Natural killer cell (primary cell): ENCODE measurements around the gene CDK12. TPM values are rescaled to one million over a fixed set of nuclear protein-coding genes. Genes with fewer than 3 reads are reported as not detected.

Source experiments
- ATAC-seq, 3 donors: fragments of 150-1000 bp in 2 of 3; fragments of 200-7000 bp in 1 of 3; cut with Tn5 transposase; 1 replicate in 1 of 3; 2 replicates in 2 of 3; pipeline ENCODE4 v1.10.0; 2021; ENCODE audit warnings: mild to moderate bottlenecking in 2 of 3, moderate library complexity in 2 of 3
- DNase-seq, 2 donors: peaks; one replicate each; pipeline versions ENCODE4 v3.0.0 to v3.0.0-alpha.2; 2013 to 2021; ENCODE audit warnings: mixed read lengths in 1 of 2
- H3K27ac ChIP-seq: one replicate; pipeline ENCODE4 v1.5.1; 2013; ENCODE audit warnings: mild to moderate bottlenecking, low read length
- H3K27me3 ChIP-seq: one replicate; pipeline ENCODE4 v1.6.1; 2013; ENCODE audit warnings: low read length; ENCODE audit not compliant: control insufficient read depth, insufficient read depth
- H3K36me3 ChIP-seq: one replicate; pipeline ENCODE4 v1.6.1; 2013; ENCODE audit warnings: low read length; ENCODE audit not compliant: control insufficient read depth, insufficient read depth
- H3K4me1 ChIP-seq: one replicate; pipeline ENCODE4 v1.6.1; 2013; ENCODE audit warnings: low read length; ENCODE audit not compliant: control insufficient read depth, insufficient read depth
- H3K4me3 ChIP-seq: one replicate; pipeline ENCODE4 v1.5.1; 2013; ENCODE audit warnings: low read length
- H3K9me3 ChIP-seq: one replicate; pipeline ENCODE4 v1.6.1; 2013; ENCODE audit warnings: low read length; ENCODE audit not compliant: control insufficient read depth, insufficient read depth
- H3K27ac Mint-ChIP-seq, 2 donors: one replicate each; pipeline ENCODE4 v1.8.0; 2022; ENCODE audit warnings: mild to moderate bottlenecking in 2 of 2, mixed read lengths in 2 of 2, moderate library complexity in 1 of 2
- H3K27me3 Mint-ChIP-seq, 2 donors: one replicate each; pipeline ENCODE4 v1.8.0; 2022; ENCODE audit warnings: low read depth in 2 of 2, mixed read lengths in 2 of 2
- H3K36me3 Mint-ChIP-seq: one replicate; pipeline ENCODE4 v1.8.0; 2022; ENCODE audit warnings: mixed read lengths
- H3K4me1 Mint-ChIP-seq, 2 donors: one replicate each; pipeline ENCODE4 v1.8.0; 2022; ENCODE audit warnings: mixed read lengths in 2 of 2
- H3K4me3 Mint-ChIP-seq: one replicate; pipeline ENCODE4 v1.8.0; 2022; ENCODE audit warnings: mild to moderate bottlenecking, moderate library complexity, mixed read lengths
- H3K9me3 Mint-ChIP-seq, 2 donors: one replicate each; pipeline ENCODE4 v1.8.0; 2022; ENCODE audit warnings: mixed read lengths in 2 of 2
- WGBS: methylation state at CpG from one replicate; pipeline ENCODE4 v1.1.7; 2013; ENCODE audit warnings: missing lambda C conversion rate; ENCODE audit not compliant: insufficient coverage; 5-methylcytosine and 5-hydroxymethylcytosine counted together
- intact Hi-C: fragments of 100-400 bp; cut with micrococcal nuclease; formaldehyde crosslinking; loops from one replicate; pipeline ENCODE4 v1.14.2; 2022
- total RNA-seq, 4 donors: library from RNA; stranded (reverse); fragments of 120-200 nt in 1 of 4; gene quantifications; one replicate each; pipeline versions ENCODE4 v1.2.3 to v1.2.4, GENCODE V29; 2013 to 2022
- TF ChIP-seq, protein P1 (sequence below): fragments of 200-600 bp; IDR thresholded peaks from one replicate; pipeline ENCODE4 v1.8.0; 2022; ENCODE audit warnings: antibody characterized with exemption

Gene CDK12
- total RNA-seq, 3 donors from 2014 or later (not counting 1 experiment from before 2014, with no cell fraction given): 119 to 129 (median 124) TPM

DNA sequence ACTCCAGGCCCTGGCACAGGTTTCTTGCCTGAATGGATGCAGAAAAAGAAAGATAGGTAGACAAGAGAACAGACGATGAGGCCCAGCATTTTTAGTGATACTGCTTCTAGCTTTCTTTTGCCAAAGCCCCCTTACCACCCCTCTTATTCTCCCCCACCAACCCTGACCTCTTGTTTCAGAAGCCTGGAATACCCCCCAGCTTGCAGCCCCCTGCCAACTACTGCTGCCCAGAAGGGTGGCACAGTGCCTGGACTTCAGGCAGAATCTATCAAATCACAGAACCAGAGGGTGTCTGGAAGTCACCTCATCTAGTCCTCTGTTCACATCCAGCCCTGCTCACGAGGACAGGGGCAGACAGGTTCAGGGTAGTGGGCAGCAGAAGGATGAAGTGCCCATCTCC is 110.8 kb downstream of the CDK12 start:
- H3K36me3 ChIP-seq: peaks cover 24% of the 10 kb centered on the region
- H3K27me3 Mint-ChIP-seq: no peaks in the 10 kb centered on the region

DNA sequence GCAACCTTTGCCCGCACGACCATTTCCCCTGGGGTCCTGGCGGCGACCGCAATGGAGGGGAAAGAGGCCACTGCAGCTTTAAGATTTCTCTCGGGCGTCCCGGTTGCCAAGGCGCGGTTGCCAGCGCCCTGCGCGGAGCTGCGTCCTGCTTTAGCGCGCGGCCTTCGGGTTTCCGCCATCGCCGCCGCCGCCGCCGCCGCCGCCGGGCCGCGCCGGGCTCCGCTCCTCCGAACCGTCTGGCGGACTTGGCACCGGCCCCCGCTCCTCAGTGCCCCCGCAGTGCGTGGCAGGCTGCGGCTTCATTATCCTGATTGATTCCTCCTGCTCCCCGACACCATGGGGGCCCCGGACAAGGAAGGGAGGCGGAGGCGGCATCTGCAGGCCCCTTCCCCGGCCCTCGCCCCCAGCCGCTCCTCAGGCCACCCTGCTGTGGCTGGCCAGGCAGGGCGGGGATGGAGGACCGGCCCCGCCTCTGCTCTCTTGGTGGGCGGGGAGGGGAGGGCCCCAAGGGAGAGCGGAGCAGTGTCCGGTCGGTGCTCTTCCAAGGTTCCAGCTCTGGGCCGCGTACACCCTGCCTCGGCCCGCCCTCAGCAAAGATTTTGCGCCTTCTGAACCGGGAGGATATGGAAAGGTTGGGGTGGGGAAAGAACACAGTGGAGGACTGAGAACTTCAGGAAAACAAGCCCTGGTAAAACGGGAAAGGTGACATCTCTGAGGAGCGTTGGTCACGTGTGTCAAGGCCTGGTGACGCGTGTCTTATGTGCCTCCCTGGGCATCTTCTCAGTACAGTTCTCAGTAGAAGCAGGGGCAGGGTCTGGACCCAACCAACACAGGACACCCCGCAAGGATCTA is 112.4 kb downstream of the CDK12 start:
- peak; percentile 61 to 86 (median 71) for ATAC-seq
- Histone ChIP-seq H3K4me3 (peak overlapping the region; percentile 40), H3K27me3 (no peaks in the 10 kb centered on the region), H3K9me3 (peaks cover 6% of the 10 kb centered on the region), H3K4me1 (peaks cover 12% of the 10 kb centered on the region), H3K36me3 (peaks cover 18% of the 10 kb centered on the region), H3K27ac (no peak overlapping the region)
- no peak overlapping the region for H3K27ac Mint-ChIP-seq
- WGBS: 7% methylated on average over 66 of the region's 66 CpGs
- intact Hi-C loops: no loop called here
- H3K27me3 Mint-ChIP-seq: no peaks in the 10 kb centered on the region
- peaks cover 4 to 5% of the 10 kb centered on the region in 2 donors for H3K4me1 Mint-ChIP-seq
- TF ChIP-seq, protein P1, sequence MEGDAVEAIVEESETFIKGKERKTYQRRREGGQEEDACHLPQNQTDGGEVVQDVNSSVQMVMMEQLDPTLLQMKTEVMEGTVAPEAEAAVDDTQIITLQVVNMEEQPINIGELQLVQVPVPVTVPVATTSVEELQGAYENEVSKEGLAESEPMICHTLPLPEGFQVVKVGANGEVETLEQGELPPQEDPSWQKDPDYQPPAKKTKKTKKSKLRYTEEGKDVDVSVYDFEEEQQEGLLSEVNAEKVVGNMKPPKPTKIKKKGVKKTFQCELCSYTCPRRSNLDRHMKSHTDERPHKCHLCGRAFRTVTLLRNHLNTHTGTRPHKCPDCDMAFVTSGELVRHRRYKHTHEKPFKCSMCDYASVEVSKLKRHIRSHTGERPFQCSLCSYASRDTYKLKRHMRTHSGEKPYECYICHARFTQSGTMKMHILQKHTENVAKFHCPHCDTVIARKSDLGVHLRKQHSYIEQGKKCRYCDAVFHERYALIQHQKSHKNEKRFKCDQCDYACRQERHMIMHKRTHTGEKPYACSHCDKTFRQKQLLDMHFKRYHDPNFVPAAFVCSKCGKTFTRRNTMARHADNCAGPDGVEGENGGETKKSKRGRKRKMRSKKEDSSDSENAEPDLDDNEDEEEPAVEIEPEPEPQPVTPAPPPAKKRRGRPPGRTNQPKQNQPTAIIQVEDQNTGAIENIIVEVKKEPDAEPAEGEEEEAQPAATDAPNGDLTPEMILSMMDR: no peak
- DNase-seq: peak in 1 of 2 donors; percentile 38
- peaks cover 5% of the 10 kb centered on the region in 2 donors for H3K9me3 Mint-ChIP-seq
- H3K4me3 Mint-ChIP-seq: peak overlapping the region; percentile 90
- peaks cover 9% of the 10 kb centered on the region for H3K36me3 Mint-ChIP-seq

More for the DNA sequence above, 110.8 kb downstream of the CDK12 start:
- Mint-ChIP-seq H3K4me1 (peaks cover 4 to 5% of the 10 kb centered on the region in 2 donors), H3K9me3 (peaks cover 5% of the 10 kb centered on the region in 2 donors), H3K4me3 (peak overlapping the region; percentile 49), H3K27ac (no peak overlapping the region), H3K36me3 (peaks cover 9% of the 10 kb centered on the region)
- Histone ChIP-seq H3K4me3 (no peak overlapping the region), H3K27ac (no peak overlapping the region), H3K9me3 (peaks cover 6% of the 10 kb centered on the region), H3K27me3 (no peaks in the 10 kb centered on the region), H3K4me1 (peaks cover 12% of the 10 kb centered on the region)
- TF ChIP-seq, protein P1: no peak
- DNase-seq (no peak), ATAC-seq (no peak)
- intact Hi-C loops: no loop called here
- WGBS: 97% methylated on average over 2 of the region's 2 CpGs

DNA sequence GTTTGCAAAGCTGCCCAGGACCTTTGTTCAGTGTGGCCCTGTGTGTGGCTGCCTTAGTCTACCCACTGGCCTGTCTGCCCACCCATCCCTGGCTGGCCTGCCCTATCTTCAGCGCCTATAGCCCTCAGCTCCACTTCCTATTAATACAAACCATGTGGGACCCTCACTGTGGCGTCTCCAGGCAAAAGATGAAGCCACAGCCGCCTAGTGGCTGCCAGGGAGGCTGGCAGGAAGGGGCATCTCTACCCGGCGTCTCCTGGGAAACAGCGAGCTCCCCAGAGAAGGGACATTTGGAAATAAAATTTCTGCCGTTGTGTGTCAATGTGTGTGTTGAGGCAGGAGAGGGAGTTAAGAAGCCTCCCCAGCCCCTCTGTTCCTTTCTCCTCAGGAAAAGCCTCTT is 114.9 kb downstream of the CDK12 start:
- Mint-ChIP-seq H3K27ac (no peak overlapping the region), H3K36me3 (peaks cover 7% of the 10 kb centered on the region), H3K4me1 (peaks cover 4 to 5% of the 10 kb centered on the region in 2 donors), H3K27me3 (no peaks in the 10 kb centered on the region), H3K4me3 (no peak overlapping the region), H3K9me3 (peaks cover 2 to 4% of the 10 kb centered on the region in 2 donors)
- H3K27me3 ChIP-seq: no peaks in the 10 kb centered on the region
- intact Hi-C loops: no loop called here
- WGBS: 38% methylated on average over 6 of the region's 7 CpGs
- H3K4me3 ChIP-seq: no peak overlapping the region
- no peak for DNase-seq
- peaks cover 2% of the 10 kb centered on the region for H3K36me3 ChIP-seq
- H3K9me3 ChIP-seq: peaks cover under 1% of the 10 kb centered on the region
- peaks cover 12% of the 10 kb centered on the region for H3K4me1 ChIP-seq
- ATAC-seq: no peak
- no peak overlapping the region for H3K27ac ChIP-seq
- TF ChIP-seq, protein P1: no peak
